ENCODE results near the gene PRM1. TPM values are rescaled to one million over a fixed set of nuclear protein-coding genes. Genes with fewer than 3 reads are reported as not detected.

PRM1 gene
- total and polyA plus RNA-seq, 2 of the 13 experiments (the other 11 are each of a cell fraction or from before 2014, with no cell fraction given) = not detected

GRCh38 chr16:11283820-11284248, 2.7 kb upstream of the PRM1 start (continued):
- TF ChIP-seq ZNF318 (CRISPR knock-in tag; IDR thresholded peaks at IDR 0.05) (peak; percentile 69; the same call in 1 of the 2 replicates), ZFX (CRISPR knock-in tag; IDR thresholded peaks at IDR 0.05; ENCODE audit: low read depth) (peak; percentile 63), MAF1 (CRISPR knock-in tag; IDR thresholded peaks at IDR 0.05; ENCODE audit: borderline replicate concordance) (no peak), UBTF (CRISPR knock-in tag; IDR thresholded peaks at IDR 0.05) (0 out of 2 replicates have a peak, but pooled peaks have one; percentile 30), ERF (CRISPR knock-in tag; IDR thresholded peaks at IDR 0.05) (peak; percentile 70; the same call in 1 of the 2 replicates), IRF2 (CRISPR knock-in tag; IDR thresholded peaks at IDR 0.05) (peak; percentile 77), ZBTB21 (CRISPR knock-in tag; IDR thresholded peaks at IDR 0.05) (0 out of 2 replicates have a peak, but pooled peaks have one; percentile 26), ZUFSP (CRISPR knock-in tag; IDR thresholded peaks at IDR 0.05; ENCODE audit: borderline replicate concordance) (no peak), ZNF460 (CRISPR knock-in tag; IDR thresholded peaks at IDR 0.05; ENCODE audit: borderline replicate concordance) (0 out of 2 replicates have a peak, but pooled peaks have one; percentile 19), THAP11 (CRISPR knock-in tag; IDR thresholded peaks at IDR 0.05) (0 out of 2 replicates have a peak, but pooled peaks have one; percentile 29), HNF4A (CRISPR knock-in tag; IDR thresholded peaks at IDR 0.05) (0 out of 2 replicates have a peak, but pooled peaks have one; percentile 10), ZBTB38 (CRISPR knock-in tag; IDR thresholded peaks at IDR 0.05) (peak; percentile 63), MED1 (CRISPR knock-in tag; IDR thresholded peaks at IDR 0.05) (peak; percentile 43; the same call in 1 of the 2 replicates), TBP (CRISPR knock-in tag; IDR thresholded peaks at IDR 0.05) (no peak), CEBPG (CRISPR knock-in tag; IDR thresholded peaks at IDR 0.05) (peak; percentile 94), ZFP36L1 (CRISPR knock-in tag; IDR thresholded peaks at IDR 0.05) (peak; percentile 65; the same call in 1 of the 2 replicates), ZMYM2 (CRISPR knock-in tag; IDR thresholded peaks at IDR 0.05) (0 out of 2 replicates have a peak, but pooled peaks have one; percentile 40)
